Transverse colon (tissue), 4 donors: ENCODE data around the gene ICOSLG. TPM values are rescaled to one million over a fixed set of nuclear protein-coding genes. Genes with fewer than 3 reads are reported as not detected.

Experiments
- DNase-seq: peaks from one replicate; pipeline ENCODE4 v3.0.0-alpha.2; 2019
- H3K27ac ChIP-seq, 4 donors: fragments of 200-600 bp; sonication (generic); 2 replicates each; pipeline ENCODE4 v1.5.1; 2016 to 2018; ENCODE audit warnings: inconsistent platforms in 4 of 4
- H3K27me3 ChIP-seq: fragments of 200-600 bp; sonication (generic); 2 replicates; pipeline ENCODE4 v1.5.1; 2017; ENCODE audit warnings: inconsistent platforms
- H3K36me3 ChIP-seq, 4 donors: fragments of 200-600 bp; sonication (generic); 2 replicates each; pipeline ENCODE4 v1.5.1; 2017 to 2019; ENCODE audit warnings: inconsistent platforms in 4 of 4
- H3K4me1 ChIP-seq, 4 donors: fragments of 200-600 bp; sonication (generic); 2 replicates each; pipeline ENCODE4 v1.5.1; 2017 to 2020; ENCODE audit warnings: inconsistent platforms in 4 of 4
- H3K4me3 ChIP-seq, 4 donors: fragments of 200-600 bp; sonication (generic); 1 replicate in 1 of 4; 2 replicates in 3 of 4; pipeline versions ENCODE4 v1.5.1 to v1.6.1; 2017 to 2019; ENCODE audit warnings: inconsistent platforms in 4 of 4
- H3K9me3 ChIP-seq, 2 donors: fragments of 200-600 bp; sonication (generic); 2 replicates each; pipeline ENCODE4 v1.5.1; 2017 to 2019; ENCODE audit warnings: inconsistent platforms in 2 of 2
- EP300 ChIP-seq: sonication (generic); formaldehyde crosslinking; IDR thresholded peaks from one replicate; pipeline ENCODE4 v1.6.1; 2017; ENCODE audit warnings: antibody characterized with exemption, low read depth
- POLR2A ChIP-seq: fragments of 450-650 bp; IDR thresholded peaks from one replicate; pipeline ENCODE4 v1.6.1; 2016; ENCODE audit warnings: antibody characterized with exemption, mild to moderate bottlenecking, moderate library complexity
- POLR2AphosphoS5 ChIP-seq, 3 donors: sonication (generic); formaldehyde crosslinking; IDR thresholded peaks; one replicate each; pipeline ENCODE4 v1.6.1; 2016; ENCODE audit warnings: antibody characterized with exemption in 3 of 3
- WGBS, 2 donors: methylation state at CpG; one replicate each; pipeline ENCODE4 v1.1.5; 2018; ENCODE audit warnings: low coverage in 1 of 2; 5-methylcytosine and 5-hydroxymethylcytosine counted together
- in situ Hi-C, 4 donors: fragments of 200-750 bp; cut with MboI; loops; one replicate each; pipeline versions ENCODE4 v1.15.0 to v1.15.1; 2017; ENCODE audit warnings: low sequenced_read_pairs in 3 of 4, low pct_ligation_motif_present in 1 of 4, low pct_unique_long_range_greater_than_20kb in 1 of 4
- intact Hi-C: fragments of 100-400 bp; cut with DNase I; formaldehyde crosslinking; loops from one replicate; pipeline ENCODE4 v1.15.1; 2023; ENCODE audit warnings: low total_unique reads
- total RNA-seq, 4 donors: library from RNA; depleted of rRNA; stranded (reverse); fragments of >200 nt; gene quantifications; one replicate each; pipeline ENCODE4 v1.1.0, GENCODE V29; 2016
- TF ChIP-seq, protein P1 (sequence below), 5 experiments: fragments of 200-600 bp in 3 of 5; fragments of 450-650 bp in 2 of 5; sonication (generic) in 3 of 5; IDR thresholded peaks; 1 replicate in 2 of 5; 2 replicates in 3 of 5; pipeline ENCODE4 v1.5.1; 2016 to 2017; ENCODE audit warnings: antibody characterized with exemption in 5 of 5, inconsistent platforms in 3 of 5, mild to moderate bottlenecking in 2 of 5, moderate library complexity in 1 of 5

ICOSLG gene
- total RNA-seq, 4 donors from 2014 or later = 3.2 to 7.6 (median 3.9) TPM

DNA sequence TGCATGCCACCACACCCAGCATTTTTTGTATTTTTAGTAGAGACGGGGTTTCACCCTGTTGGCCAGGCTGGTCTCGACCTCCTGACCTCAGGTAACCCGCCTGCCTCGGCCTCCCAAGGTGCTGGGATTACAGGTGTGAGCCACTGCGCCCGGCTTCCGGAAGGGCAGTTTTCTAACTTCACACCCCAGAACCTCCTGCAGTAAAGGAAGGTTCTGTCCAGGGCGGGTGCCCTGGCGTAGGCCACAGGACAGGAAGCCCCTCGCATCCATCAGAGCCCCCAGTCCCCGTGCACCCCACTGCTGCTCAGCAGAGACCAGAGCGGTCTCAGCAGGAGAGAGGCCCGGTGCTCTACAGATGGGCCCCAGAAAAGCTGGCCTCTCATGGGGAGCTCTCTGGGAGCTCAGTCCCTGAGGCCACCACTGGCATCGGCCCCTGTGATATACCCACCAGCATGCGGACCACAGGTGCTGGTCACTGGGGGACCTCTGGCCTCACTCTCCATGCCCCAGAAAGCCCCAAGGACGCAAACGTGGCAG is 25.1 kb upstream of the ICOSLG start:
- intact Hi-C loops = no loop called here
- DNase-seq = no peak
- no peak for TF ChIP-seq EP300
- TF ChIP-seq POLR2AphosphoS5 (IDR thresholded peaks at IDR 0.05) = no peak
- TF ChIP-seq, protein P1, sequence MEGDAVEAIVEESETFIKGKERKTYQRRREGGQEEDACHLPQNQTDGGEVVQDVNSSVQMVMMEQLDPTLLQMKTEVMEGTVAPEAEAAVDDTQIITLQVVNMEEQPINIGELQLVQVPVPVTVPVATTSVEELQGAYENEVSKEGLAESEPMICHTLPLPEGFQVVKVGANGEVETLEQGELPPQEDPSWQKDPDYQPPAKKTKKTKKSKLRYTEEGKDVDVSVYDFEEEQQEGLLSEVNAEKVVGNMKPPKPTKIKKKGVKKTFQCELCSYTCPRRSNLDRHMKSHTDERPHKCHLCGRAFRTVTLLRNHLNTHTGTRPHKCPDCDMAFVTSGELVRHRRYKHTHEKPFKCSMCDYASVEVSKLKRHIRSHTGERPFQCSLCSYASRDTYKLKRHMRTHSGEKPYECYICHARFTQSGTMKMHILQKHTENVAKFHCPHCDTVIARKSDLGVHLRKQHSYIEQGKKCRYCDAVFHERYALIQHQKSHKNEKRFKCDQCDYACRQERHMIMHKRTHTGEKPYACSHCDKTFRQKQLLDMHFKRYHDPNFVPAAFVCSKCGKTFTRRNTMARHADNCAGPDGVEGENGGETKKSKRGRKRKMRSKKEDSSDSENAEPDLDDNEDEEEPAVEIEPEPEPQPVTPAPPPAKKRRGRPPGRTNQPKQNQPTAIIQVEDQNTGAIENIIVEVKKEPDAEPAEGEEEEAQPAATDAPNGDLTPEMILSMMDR (IDR thresholded peaks at IDR 0.05) = no peak
- no peak for TF ChIP-seq POLR2A
- H3K4me3 ChIP-seq = no peak overlapping the region
- no peak overlapping the region for H3K27ac ChIP-seq
- no peaks in the 10 kb centered on the region for H3K36me3 ChIP-seq
- H3K4me1 ChIP-seq = no peaks in the 10 kb centered on the region
- H3K9me3 ChIP-seq = no peaks in the 10 kb centered on the region
- H3K27me3 ChIP-seq = no peaks in the 10 kb centered on the region
- in situ Hi-C loops = loop anchor here in 1 of 4 donors (25.0 kb wide), 3 partner anchors 96 to 229 kb away; partner anchors contain the start of genes LRRC3 and TRPM2
- 84% methylated on average over 17 of the region's 17 CpGs; no CpG with 5 or more reads in 1 of the 2 donors for WGBS, 2 donors

- Histone ChIP-seq H3K36me3 (no peaks in the 10 kb centered on the region), H3K27ac (no peak overlapping the region), H3K9me3 (no peaks in the 10 kb centered on the region), H3K27me3 (no peaks in the 10 kb centered on the region), H3K4me3 (no peak overlapping the region), H3K4me1 (no peaks in the 10 kb centered on the region)
- intact Hi-C loops = no loop called here
- in situ Hi-C loops = loop anchor here in 1 of 4 donors (25.0 kb wide), 3 partner anchors 99 to 226 kb away; partner anchors contain the start of genes LRRC3 and TRPM2
- TF ChIP-seq EP300 (no peak), POLR2AphosphoS5 (IDR thresholded peaks at IDR 0.05) (no peak), POLR2A (no peak)
- TF ChIP-seq, protein P1 (IDR thresholded peaks at IDR 0.05) = no peak
- WGBS, 2 donors = 90 to 95% methylated on average over 3 to 4 of the region's 4 CpGs
- DNase-seq = no peak
These were observed 23.0 kb upstream of the ICOSLG start for GRCh38 chr21:44263768-44264167.

DNA sequence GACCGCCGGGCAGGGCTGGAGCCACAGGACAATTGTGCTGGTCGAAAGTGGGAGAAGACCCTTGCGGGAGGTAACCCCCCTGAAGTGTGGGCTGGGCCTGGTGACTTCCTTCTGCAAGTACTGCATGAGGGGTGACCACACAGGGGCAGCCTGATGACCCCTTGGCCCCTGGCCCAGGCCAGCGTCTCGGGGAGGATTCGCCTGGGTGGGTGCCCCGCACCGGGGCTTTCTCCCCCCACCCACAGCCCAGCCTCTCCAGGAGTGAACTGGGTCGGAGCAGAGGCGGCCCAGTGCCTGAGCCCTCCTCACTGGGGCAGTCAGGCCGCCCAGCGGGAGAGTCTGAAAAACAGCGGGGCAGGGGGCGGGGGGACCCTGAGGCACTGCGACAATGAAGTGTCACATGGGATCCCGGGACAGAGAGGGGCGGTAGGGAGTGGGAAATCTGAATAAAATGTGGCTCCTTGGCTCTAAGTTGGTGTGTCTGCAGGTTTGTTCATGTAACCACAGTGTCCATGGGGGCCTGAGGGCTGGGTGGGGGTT is 22.5 kb upstream of the ICOSLG start:
- intact Hi-C loops = no loop called here
- DNase-seq = no peak
- 70% methylated on average over 18 of the region's 18 CpGs; no CpG with 5 or more reads in 1 of the 2 donors for WGBS, 2 donors

DNA sequence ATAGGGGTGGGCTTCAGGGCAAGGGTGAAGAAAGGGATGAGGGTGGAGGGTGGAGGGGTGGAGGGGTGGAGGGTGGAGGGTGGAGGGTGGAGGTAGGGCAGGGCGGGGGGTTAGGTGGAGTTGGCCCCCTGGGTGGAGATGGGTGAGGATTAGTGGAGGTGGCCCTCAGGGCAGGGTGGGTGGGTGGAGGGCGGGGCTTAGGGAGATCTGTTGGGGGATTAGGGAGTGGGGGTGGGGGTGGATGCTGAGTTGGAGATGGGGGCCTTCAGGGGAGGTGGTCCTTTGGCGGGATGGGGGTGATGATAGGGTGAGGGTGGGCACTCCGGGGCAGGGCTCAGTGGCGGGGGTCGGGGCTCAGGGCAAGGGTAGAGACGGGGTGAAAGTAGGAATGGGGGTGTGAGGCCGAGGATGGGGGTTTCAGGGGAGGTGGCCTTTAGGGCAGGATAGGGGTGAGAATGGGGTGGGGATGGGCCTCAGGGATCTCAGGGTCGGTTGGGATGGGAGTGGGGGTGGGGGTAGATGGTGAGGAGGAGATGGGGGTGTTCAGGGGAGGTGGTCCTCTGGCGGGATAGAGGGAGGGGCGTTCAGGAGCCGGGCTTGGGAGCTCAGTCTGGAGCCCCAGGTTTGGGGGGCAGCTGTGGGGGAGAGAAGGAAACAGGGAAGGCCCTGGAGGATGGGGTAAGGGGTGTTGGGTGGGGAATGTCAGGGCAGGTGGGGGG is 21.8 kb upstream of the ICOSLG start:
- TF ChIP-seq POLR2AphosphoS5 (IDR thresholded peaks at IDR 0.05) = no peak
- TF ChIP-seq, protein P1 (IDR thresholded peaks at IDR 0.05) = no peak
- TF ChIP-seq POLR2A = no peak
- TF ChIP-seq EP300 = no peak
- H3K9me3 ChIP-seq = no peaks in the 10 kb centered on the region
- no peak for DNase-seq
- 75 to 82% methylated on average over 5 to 9 of the region's 12 CpGs for WGBS, 2 donors
- no peak overlapping the region for H3K27ac ChIP-seq
- H3K36me3 ChIP-seq = no peaks in the 10 kb centered on the region
- H3K4me1 ChIP-seq = no peaks in the 10 kb centered on the region
- no peaks in the 10 kb centered on the region for H3K27me3 ChIP-seq
- H3K4me3 ChIP-seq = no peak overlapping the region
- in situ Hi-C loops (loop anchor here in 1 of 4 donors (25.0 kb wide), 3 partner anchors 100 to 225 kb away; partner anchors contain the start of genes LRRC3 and TRPM2), intact Hi-C loops (no loop called here)

More for the DNA sequence above, 22.5 kb upstream of the ICOSLG start:
- no peaks in the 10 kb centered on the region for H3K36me3 ChIP-seq
- no peaks in the 10 kb centered on the region for H3K27me3 ChIP-seq
- TF ChIP-seq EP300 = no peak
- TF ChIP-seq POLR2A = no peak
- no peak for TF ChIP-seq POLR2AphosphoS5 (IDR thresholded peaks at IDR 0.05)
- TF ChIP-seq, protein P1 (IDR thresholded peaks at IDR 0.05) = no peak
- no peak overlapping the region for H3K4me3 ChIP-seq
- no peaks in the 10 kb centered on the region for H3K9me3 ChIP-seq
- no peaks in the 10 kb centered on the region for H3K4me1 ChIP-seq
- no peak overlapping the region for H3K27ac ChIP-seq
- in situ Hi-C loops = loop anchor here in 1 of 4 donors (25.0 kb wide), 3 partner anchors 99 to 226 kb away; partner anchors contain the start of genes LRRC3 and TRPM2
